ENCODE results near the gene LYST. TPM values are rescaled to one million over a fixed set of nuclear protein-coding genes. Genes with fewer than 3 reads are reported as not detected.
"Not testable (repeated sequence)": the region's sequence is repeated elsewhere in the genome, so short reads cannot be mapped to it uniquely, and the experiment has no call there.

Gene LYST
- total RNA-seq, 1 experiment from 2014 or later: 0.58 TPM

- in situ Hi-C loops (cut with HindIII; ENCODE audit: low sequenced_read_pairs): no loop called here
- DNase-seq (ENCODE audit: low spot score): no peak
Observed at GRCh38 chr1:235649368-235650163, 217.1 kb downstream of the LYST start, which contains the start of gene GNG4. Gene GNG4 (minus strand): TSS chr1:235649784. CDS start chr1:235583838, 65,946 bp downstream.

- in situ Hi-C loops (cut with HindIII; ENCODE audit: low sequenced_read_pairs): no loop called here
- DNase-seq (ENCODE audit: low spot score): peak; percentile 54
Observed at GRCh38 chr1:235648954-235649367, 217.7 kb downstream of the LYST start.

GRCh38 chr1:235648407-235648907 is 218.2 kb downstream of the LYST start:
- peak; percentile 88 for DNase-seq (ENCODE audit: low spot score)
- in situ Hi-C loops (cut with HindIII; ENCODE audit: low sequenced_read_pairs): no loop called here

GRCh38 chr1:235647537-235647936 is 219.2 kb downstream of the LYST start:
- in situ Hi-C loops (cut with HindIII; ENCODE audit: low sequenced_read_pairs); DNase-seq (ENCODE audit: low spot score): not testable (repeated sequence)

GRCh38 chr1:235646463-235646862 is 220.2 kb downstream of the LYST start:
- in situ Hi-C loops (cut with HindIII; ENCODE audit: low sequenced_read_pairs): no loop called here
- DNase-seq (ENCODE audit: low spot score): no peak

- in situ Hi-C loops (cut with HindIII; ENCODE audit: low sequenced_read_pairs): no loop called here
- no peak for DNase-seq (ENCODE audit: low spot score)
Observed at GRCh38 chr1:235644693-235645305, 221.9 kb downstream of the LYST start.

GRCh38 chr1:235643837-235644692 is 222.6 kb downstream of the LYST start:
- in situ Hi-C loops (cut with HindIII; ENCODE audit: low sequenced_read_pairs): no loop called here
- DNase-seq (ENCODE audit: low spot score): no peak

- DNase-seq (ENCODE audit: low spot score): no peak
- in situ Hi-C loops (cut with HindIII; ENCODE audit: low sequenced_read_pairs): no loop called here
Observed at GRCh38 chr1:235642943-235643371, 223.7 kb downstream of the LYST start.

- in situ Hi-C loops (cut with HindIII; ENCODE audit: low sequenced_read_pairs): no loop called here
- no peak for DNase-seq (ENCODE audit: low spot score)
Observed at GRCh38 chr1:235642011-235642942, 224.4 kb downstream of the LYST start.

- in situ Hi-C loops (cut with HindIII; ENCODE audit: low sequenced_read_pairs): no loop called here
- DNase-seq (ENCODE audit: low spot score): no peak
Observed at GRCh38 chr1:235640580-235640979, 226.1 kb downstream of the LYST start.

GRCh38 chr1:235639226-235640205 is 227.2 kb downstream of the LYST start:
- in situ Hi-C loops (cut with HindIII; ENCODE audit: low sequenced_read_pairs): no loop called here
- DNase-seq (ENCODE audit: low spot score): peak; percentile 41

GRCh38 chr1:235638612-235639011 is 228.1 kb downstream of the LYST start:
- in situ Hi-C loops (cut with HindIII; ENCODE audit: low sequenced_read_pairs); DNase-seq (ENCODE audit: low spot score): not testable (repeated sequence)

GRCh38 chr1:235637756-235638534 is 228.8 kb downstream of the LYST start:
- no peak for DNase-seq (ENCODE audit: low spot score)
- in situ Hi-C loops (cut with HindIII; ENCODE audit: low sequenced_read_pairs): no loop called here

GRCh38 chr1:235635938-235636662 is 230.6 kb downstream of the LYST start:
- in situ Hi-C loops (cut with HindIII; ENCODE audit: low sequenced_read_pairs): no loop called here

GRCh38 chr1:235632506-235633401 is 234.0 kb downstream of the LYST start:
- in situ Hi-C loops (cut with HindIII; ENCODE audit: low sequenced_read_pairs): no loop called here
- DNase-seq (ENCODE audit: low spot score): peak; percentile 93

More at GRCh38 chr1:235635938-235636662, 230.6 kb downstream of the LYST start:
- DNase-seq (ENCODE audit: low spot score): no peak
